Effector CD4-positive, alpha-beta T cell (primary cell): ENCODE results near the gene GSE1.
A peak's percentile ranks its signal among the peaks of the same experiment; 100 is the strongest.

Experiments
- DNase-seq: peaks from one replicate; pipeline ENCODE4 v3.0.0-alpha.2; 2020
- total RNA-seq: gene quantifications from one replicate; lab custom pipeline; 2026; lab: John Stamatoyannopoulos, UW

The GSE1 gene
- total RNA-seq, result 32.5 reads per million, percentile 58 among the genes with 10 or more reads in this experiment

- peak; percentile 44 for DNase-seq
Observed at GRCh38 chr16:85612801-85613603, at the start of gene GSE1. GSE1 (plus strand) TSS chr16:85613322; CDS start chr16:85613392, 70 bp downstream.

- DNase-seq, result no peak
Observed at GRCh38 chr16:85563515-85564276, 49.4 kb upstream of the GSE1 start.

DNA sequence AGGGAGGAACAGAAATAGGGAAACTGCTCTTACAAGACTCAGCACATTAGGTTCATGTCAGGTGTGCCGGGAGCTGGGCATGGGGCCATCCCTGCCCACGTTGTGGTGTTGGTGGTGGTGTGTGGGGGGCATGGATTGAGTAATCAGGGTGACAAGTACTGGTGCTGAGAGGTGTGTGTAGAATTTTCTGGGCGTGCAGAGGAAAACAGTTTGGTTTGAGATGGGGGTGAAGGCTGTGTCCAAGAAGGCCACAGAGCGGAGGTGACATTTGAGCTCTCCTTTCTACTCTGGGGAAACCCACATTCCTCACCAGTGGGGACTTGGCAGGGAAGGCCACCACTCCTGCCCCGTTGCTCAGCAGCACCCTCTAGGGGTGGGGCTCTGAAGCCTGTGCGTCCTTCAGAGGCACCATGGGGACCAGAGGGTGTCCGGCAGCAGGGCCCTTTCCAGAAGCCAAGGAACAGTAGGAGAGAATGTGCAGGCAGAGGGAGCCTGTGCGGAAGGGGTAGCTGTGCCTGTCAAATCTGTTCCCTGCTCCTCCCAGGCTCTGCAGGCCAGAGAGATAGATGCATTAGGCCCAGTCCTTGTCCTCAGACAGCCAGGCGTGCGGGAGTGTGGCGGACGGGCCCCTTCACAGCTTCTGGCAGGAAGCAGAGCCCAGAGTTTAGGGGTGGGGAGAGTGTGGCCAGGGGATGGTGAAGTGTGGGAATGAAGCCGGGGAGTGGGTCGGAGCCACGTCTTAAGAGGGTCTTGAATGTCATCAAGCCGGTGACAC, 48.7 kb upstream of the GSE1 start:
- DNase-seq, result peak; percentile 28

- no peak for DNase-seq
Observed at GRCh38 chr16:85565340-85565739, 47.8 kb upstream of the GSE1 start.

GRCh38 chr16:85565801-85566526, 47.2 kb upstream of the GSE1 start:
- DNase-seq, result no peak

- no peak for DNase-seq
Observed at GRCh38 chr16:85566561-85567100, 46.5 kb upstream of the GSE1 start.

DNA sequence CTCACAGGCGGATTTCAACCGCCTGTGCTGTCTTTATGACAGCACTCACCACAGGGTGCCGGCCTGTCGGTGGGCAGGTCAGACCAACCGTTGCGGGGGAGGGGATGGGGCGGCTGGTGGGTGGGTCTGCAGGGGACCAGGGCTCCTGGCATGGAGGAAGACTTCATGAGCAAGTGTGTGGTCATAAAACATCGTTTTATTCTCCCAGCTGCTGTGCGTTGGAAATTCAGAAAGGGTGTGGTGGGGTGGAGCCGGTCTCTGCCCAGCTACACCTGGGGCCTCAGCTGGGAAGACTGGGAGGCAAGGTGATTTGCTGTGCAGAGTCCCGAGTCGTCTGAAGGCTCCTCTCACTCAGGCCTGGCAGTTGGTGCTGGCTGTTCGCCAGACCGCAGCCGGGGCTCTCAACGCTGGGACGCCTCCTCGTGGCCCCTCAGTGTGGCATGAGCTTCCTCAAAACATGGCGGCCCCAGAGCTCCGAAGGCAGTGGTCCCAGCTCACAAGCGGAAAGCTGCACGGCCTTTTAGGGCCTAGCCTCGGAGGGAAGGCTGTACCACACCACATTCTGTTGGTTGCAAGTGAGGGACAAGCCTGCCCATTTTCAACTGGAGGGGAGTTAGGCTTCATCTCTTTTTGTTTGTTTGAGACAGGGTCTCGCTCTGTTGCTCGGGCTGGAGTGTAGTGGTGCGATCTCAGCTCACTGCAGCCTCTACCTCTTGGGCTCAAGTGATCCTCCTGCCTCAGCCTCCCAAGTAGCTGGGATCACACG, 45.8 kb upstream of the GSE1 start:
- DNase-seq, result no peak

DNA sequence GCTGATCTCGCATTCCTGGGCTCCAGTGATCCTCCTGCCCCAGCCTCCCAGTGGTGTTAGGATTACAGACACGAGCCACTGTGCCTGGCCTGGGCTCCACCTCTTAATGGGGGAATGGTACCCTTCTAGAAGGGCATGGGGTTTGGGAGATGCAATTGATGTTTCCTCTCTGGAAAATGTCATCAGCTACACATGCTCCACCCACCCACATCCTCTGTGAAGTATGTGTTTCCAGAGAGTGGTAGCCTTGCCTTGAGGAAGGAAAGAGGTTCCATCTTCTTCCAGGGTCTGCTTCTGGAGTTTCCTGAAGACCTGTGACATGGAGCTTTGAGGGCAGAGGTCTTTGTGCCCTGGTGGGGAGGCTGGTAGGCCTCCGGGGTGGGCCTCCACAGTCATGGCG, 45.2 kb upstream of the GSE1 start:
- no peak for DNase-seq

DNA sequence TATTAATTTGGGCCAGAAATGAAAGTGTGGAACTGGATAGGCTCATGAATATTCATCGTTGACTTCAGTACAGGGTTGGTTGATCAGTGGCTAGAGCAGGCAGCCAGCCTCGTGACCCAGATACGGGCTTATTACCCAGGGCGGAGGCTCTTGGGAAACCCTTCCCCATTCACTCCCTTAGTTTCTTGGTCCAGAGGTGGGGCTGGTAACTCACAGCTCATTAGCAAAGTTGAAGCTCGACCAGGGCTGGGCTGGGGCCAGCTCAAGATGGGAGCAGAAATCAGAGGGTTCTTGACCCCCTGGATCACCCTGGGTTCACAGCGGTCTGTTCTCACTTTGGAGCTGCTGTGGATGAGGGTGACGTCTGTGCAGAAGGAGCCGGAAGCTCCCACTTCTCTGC, 44.6 kb upstream of the GSE1 start:
- DNase-seq, result no peak

DNA sequence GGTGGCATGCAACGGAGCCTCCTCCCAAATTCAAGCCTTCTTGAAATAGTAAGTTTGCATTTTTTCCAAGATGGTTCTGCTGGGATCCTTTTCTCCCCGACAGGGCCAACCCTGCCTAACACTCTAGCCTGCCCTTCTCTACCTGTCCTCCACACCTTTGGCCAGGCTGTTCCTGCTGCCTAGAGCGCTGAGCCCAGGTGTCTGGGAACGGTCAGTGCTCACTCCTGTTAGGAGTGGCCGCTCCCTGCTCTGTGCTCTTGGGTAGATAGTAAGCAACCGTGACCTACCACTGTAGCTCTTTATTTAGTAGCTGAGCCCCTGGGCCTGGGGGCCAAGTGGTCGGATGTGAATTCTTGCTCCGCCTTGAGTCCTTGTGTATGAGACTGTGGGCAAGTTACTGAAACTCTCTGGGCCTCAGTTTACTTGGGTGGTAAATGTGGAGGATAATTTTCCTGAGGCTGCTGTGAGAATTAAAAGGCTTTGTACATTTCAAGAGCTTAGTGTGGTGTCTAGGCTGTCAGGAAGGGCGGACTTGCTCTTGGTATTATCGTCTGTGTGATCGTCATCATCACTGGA, 44.0 kb upstream of the GSE1 start:
- DNase-seq, result no peak

DNA sequence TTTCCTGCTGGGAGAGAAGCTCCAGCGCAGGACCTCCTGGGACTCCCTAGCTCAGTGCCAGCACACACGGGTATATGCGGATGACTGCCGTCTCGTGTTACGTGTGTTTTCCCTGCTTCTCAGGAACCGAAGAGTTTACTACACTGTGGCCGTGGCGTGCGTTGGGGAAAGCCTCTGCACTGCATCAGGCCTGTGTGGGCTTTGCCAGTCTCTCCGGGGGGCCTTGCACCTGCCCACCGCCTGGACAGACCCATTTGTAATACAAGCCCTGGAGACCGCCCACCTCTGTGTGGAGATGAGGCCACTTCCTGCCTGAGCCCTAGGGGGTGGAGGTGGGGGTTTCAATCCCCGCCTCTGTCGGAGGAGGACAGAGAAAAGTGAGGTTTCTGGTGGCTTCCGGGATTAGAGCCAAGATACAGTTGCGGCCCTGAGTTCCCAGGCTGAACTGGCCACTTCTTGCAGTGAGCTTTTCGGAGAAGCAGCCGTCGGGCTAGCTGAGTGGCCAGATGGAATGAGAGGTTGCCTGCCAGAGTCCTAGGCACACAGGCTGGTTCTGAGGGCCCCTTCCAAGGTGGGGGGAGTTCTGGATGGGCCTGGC, 43.4 kb upstream of the GSE1 start:
- DNase-seq, result no peak

DNA sequence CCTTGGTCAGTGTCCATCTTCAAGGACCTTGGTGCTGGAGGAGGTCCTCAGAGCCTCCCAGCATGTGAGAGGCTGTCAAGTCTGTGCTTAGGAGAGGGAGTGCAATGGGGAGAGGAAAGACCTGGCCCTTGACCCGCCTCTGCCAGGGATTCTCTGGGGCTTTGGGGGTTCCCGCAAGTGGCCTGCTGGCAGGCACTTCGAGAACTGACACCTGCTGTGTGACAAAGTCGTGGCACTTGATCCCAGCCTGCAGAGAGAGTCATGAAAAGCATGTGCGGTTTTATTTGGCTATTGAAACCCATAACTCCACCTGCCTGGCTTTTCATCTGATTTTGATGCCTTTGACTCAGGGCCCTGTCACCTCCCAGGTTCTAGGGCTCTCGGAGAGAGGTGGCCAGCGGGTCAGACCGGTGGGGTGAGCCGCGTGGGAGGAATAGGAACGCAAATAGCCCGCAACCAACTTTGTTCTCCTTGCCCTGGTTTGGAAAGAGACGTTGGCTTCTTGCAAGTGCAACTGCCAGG, 42.8 kb upstream of the GSE1 start:
- DNase-seq, result no peak

DNA sequence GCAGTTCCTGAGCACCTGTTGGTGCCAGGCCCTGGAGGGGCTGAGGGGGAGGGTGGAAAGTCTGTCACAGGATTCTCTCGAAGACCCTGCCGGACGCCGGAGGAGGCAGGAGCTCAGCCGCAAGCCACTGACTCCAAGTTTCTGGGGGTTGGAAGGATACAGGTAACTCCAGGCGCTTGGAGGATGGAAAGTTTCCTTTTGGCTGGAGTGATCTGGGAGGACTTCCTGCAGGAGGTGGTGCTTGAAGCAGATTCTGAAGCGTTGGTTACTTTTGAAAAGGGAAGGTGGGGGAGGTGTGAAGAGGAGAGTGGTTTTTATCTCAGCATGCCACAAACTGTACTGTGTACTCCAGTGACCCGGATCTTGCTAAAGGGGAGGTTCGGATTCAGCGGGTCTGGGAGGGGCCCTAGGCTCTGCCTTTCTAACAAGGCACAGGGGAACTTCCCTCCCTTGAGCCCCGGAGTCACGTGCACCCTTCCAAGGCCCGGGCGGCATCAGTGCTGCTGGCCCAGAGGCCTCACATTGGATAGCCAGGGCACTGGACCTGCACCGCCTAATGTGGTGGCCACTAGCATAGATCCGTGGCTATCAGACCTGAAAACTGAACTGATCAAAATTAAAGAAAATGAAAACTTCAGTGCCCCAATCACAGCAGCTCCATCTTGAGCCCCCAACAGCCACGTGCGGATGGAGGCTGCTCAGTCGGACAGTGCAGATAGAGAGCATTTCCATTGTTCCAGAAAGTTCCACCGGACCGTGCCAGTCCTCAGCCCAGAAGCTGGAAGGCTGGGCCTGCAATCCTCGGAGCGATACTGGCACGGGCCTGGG, 42.2 kb upstream of the GSE1 start:
- DNase-seq, result peak; percentile 12

GRCh38 chr16:85571563-85571812, 41.6 kb upstream of the GSE1 start:
- no peak for DNase-seq

DNA sequence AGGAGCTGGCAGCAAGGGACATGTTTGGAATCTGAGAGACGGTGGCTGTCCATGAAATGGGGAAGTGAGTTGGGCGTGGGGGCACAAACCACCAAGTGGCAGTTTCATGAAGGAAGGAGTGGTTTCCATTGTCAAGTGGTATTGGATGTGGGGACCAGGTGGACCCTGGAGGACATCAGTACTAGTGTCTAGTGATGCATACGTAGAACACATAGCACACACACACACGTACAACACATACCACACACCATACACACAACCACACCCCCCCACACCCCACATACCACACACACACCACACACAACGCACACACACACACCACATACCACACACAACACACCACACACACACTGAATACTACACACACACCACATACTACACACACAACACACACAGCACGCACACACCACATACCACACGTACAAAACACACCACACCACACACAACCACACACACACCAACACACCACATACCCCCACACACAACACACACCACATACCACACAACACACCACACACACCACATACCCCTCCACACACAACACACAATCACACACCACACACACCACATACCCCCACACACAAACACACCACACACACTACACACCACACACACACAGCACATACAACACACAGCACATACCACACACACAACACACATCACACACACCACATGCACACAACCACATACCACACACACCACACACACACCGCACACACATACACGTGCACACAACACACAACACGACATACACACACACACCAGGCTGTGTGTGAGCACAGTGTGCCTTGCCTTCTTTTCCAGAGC, 41.1 kb upstream of the GSE1 start:
- DNase-seq, result no peak

DNA sequence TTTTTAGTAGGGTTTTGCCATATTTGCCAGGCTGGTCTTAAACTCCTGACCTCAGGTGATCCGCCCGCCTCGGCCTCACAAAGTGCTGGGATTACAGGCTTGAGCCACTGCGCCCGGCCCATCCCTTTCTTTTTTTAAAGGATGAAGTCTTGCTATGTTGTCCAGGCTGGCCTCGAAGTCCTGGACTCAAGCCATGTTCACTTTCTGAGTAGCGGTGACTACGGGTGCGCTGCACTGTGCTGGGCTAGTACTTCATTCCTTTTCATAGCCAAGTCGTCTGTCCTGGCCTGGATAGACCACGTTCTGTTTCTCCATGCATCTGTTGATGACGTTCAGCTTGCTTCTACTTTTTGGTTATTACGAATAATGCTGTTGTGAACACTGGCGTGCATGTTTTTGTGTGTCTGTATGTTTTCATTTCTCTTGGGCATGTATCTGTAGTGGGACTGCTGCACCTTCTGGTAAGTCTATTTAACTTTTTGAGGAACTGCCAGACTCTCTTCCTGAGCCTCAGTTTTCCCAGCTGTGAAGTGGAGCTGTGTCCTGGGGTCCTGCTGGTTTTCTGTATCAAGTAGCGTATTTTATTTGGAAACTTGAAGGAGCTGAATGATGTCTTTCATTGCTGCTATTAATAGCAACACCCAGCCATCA, 40.0 kb upstream of the GSE1 start:
- DNase-seq, result no peak

DNA sequence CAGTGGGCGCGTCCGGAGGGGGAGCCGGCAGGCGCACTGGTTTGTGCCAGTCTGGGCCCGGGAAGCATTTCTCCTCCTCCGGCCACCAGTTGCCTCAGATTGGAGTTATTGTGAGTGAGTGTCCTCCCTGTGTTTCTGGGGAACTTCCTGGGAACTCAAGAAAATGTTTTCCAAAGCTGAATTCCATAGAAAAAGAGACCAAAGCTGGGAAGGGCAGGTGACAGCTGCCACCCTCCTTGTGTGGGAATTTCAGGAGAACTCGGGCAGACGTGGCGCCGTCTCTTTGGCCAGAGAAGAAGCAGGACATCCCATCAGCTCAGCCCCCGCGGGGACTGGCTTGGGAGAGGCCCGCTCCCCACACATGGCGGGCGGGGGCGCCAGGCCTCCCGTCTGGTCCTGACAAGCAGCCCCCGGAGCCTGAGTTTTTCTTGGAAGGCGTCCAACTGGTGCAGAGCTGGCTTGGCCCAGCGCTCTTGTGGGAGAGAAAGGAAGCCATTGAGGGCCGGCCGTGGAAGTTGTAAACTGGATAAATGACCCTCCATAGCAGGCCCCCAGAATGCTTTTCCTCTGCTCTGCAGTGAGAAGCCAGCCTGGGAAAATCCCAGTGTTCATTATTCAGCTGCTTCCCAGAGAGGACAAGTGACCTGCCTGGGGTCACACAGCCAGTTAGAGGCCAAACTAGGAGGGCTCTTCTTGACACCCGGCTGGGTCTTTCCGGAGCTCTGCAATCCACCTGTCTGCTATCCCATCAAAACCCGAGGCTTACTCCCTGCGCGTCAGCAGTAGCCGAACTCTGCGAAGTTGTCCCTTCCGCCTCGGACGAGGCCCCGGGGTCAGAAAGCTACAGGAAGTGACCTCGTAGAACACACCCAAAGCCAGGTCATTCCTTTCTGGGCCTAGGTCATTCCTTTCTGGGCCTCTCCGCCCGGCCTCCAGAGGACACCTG, 39.2 kb upstream of the GSE1 start:
- no peak for DNase-seq
